IPS-18a (cell line): ENCODE measurements around the gene TMEM132D.

ENCODE experiments used
- H3K27ac ChIP-seq: one replicate; pipeline ENCODE4 v1.5.1; 2013; ENCODE audit warnings: low read length
- H3K27me3 ChIP-seq: one replicate; pipeline ENCODE4 v1.6.1; 2013; ENCODE audit warnings: mild to moderate bottlenecking, low read length; ENCODE audit not compliant: control insufficient read depth, insufficient read depth
- H3K36me3 ChIP-seq: one replicate; pipeline ENCODE4 v1.6.1; 2013; ENCODE audit warnings: low read depth, low read length; ENCODE audit not compliant: control insufficient read depth
- H3K4me1 ChIP-seq: one replicate; pipeline ENCODE4 v1.6.1; 2013; ENCODE audit warnings: low read depth, low read length; ENCODE audit not compliant: control insufficient read depth
- H3K4me3 ChIP-seq: one replicate; pipeline ENCODE4 v1.5.1; 2013; ENCODE audit warnings: low read length
- H3K9ac ChIP-seq: one replicate; pipeline ENCODE4 v1.6.1; 2013; ENCODE audit warnings: mild to moderate bottlenecking, low read length, moderate library complexity
- H3K9me3 ChIP-seq: one replicate; pipeline ENCODE4 v1.6.1; 2013; ENCODE audit warnings: low read depth, low read length; ENCODE audit not compliant: control insufficient read depth

TMEM132D gene

GRCh38 chr12:129819391-129819790 is 84.4 kb downstream of the TMEM132D start:
- no peak overlapping the region for H3K4me3 ChIP-seq
- H3K9ac ChIP-seq: no peak overlapping the region
- no peaks in the 10 kb centered on the region for H3K4me1 ChIP-seq
- H3K27me3 ChIP-seq: no peaks in the 10 kb centered on the region
- H3K9me3 ChIP-seq: peaks cover 10% of the 10 kb centered on the region
- no peaks in the 10 kb centered on the region for H3K36me3 ChIP-seq
- no peak overlapping the region for H3K27ac ChIP-seq

- H3K27me3 ChIP-seq: no peaks in the 10 kb centered on the region
- no peak overlapping the region for H3K4me3 ChIP-seq
- H3K27ac ChIP-seq: no peak overlapping the region
- peaks cover 16% of the 10 kb centered on the region for H3K9me3 ChIP-seq
- no peaks in the 10 kb centered on the region for H3K4me1 ChIP-seq
- H3K9ac ChIP-seq: no peak overlapping the region
- no peaks in the 10 kb centered on the region for H3K36me3 ChIP-seq
Observed at GRCh38 chr12:129815846-129816245, 88.0 kb downstream of the TMEM132D start.

- H3K4me1 ChIP-seq: no peaks in the 10 kb centered on the region
- H3K4me3 ChIP-seq: no peak overlapping the region
- H3K27me3 ChIP-seq: no peaks in the 10 kb centered on the region
Observed at GRCh38 chr12:129811963-129812362, 91.9 kb downstream of the TMEM132D start.

GRCh38 chr12:129807136-129807535 is 96.7 kb downstream of the TMEM132D start:
- H3K36me3 ChIP-seq: no peaks in the 10 kb centered on the region
- H3K27me3 ChIP-seq: no peaks in the 10 kb centered on the region
- H3K4me3 ChIP-seq: no peak overlapping the region
- H3K9me3 ChIP-seq: peaks cover 6% of the 10 kb centered on the region
- H3K4me1 ChIP-seq: no peaks in the 10 kb centered on the region
- H3K27ac ChIP-seq: no peak overlapping the region
- no peak overlapping the region for H3K9ac ChIP-seq

More at GRCh38 chr12:129811963-129812362, 91.9 kb downstream of the TMEM132D start:
- H3K9me3 ChIP-seq: peaks cover 6% of the 10 kb centered on the region
- H3K27ac ChIP-seq: no peak overlapping the region
- no peak overlapping the region for H3K9ac ChIP-seq
- H3K36me3 ChIP-seq: no peaks in the 10 kb centered on the region

GRCh38 chr12:129791396-129791795 is 112.4 kb downstream of the TMEM132D start:
- H3K9ac ChIP-seq: no peak overlapping the region
- H3K9me3 ChIP-seq: peaks cover 16% of the 10 kb centered on the region
- no peaks in the 10 kb centered on the region for H3K4me1 ChIP-seq
- H3K27ac ChIP-seq: no peak overlapping the region
- no peaks in the 10 kb centered on the region for H3K36me3 ChIP-seq
- no peak overlapping the region for H3K4me3 ChIP-seq
- H3K27me3 ChIP-seq: no peaks in the 10 kb centered on the region

- H3K4me3 ChIP-seq: no peak overlapping the region
- peaks cover 20% of the 10 kb centered on the region for H3K9me3 ChIP-seq
- H3K9ac ChIP-seq: no peak overlapping the region
- no peak overlapping the region for H3K27ac ChIP-seq
- no peaks in the 10 kb centered on the region for H3K4me1 ChIP-seq
- H3K36me3 ChIP-seq: no peaks in the 10 kb centered on the region
- no peaks in the 10 kb centered on the region for H3K27me3 ChIP-seq
Observed at GRCh38 chr12:129790930-129791329, 112.9 kb downstream of the TMEM132D start.

- peaks cover 15% of the 10 kb centered on the region for H3K9me3 ChIP-seq
- no peak overlapping the region for H3K27ac ChIP-seq
- no peaks in the 10 kb centered on the region for H3K36me3 ChIP-seq
- H3K27me3 ChIP-seq: no peaks in the 10 kb centered on the region
- no peak overlapping the region for H3K9ac ChIP-seq
- no peak overlapping the region for H3K4me3 ChIP-seq
- no peaks in the 10 kb centered on the region for H3K4me1 ChIP-seq
Observed at GRCh38 chr12:129790331-129790730, 113.5 kb downstream of the TMEM132D start.

- Histone ChIP-seq H3K4me3 (no peak overlapping the region), H3K9ac (no peak overlapping the region), H3K27ac (no peak overlapping the region), H3K36me3 (no peaks in the 10 kb centered on the region), H3K27me3 (no peaks in the 10 kb centered on the region), H3K4me1 (no peaks in the 10 kb centered on the region), H3K9me3 (peaks cover 13% of the 10 kb centered on the region)
Observed at GRCh38 chr12:129789921-129790320, 113.9 kb downstream of the TMEM132D start.

- H3K27ac ChIP-seq: no peak overlapping the region
- peaks cover 13% of the 10 kb centered on the region for H3K9me3 ChIP-seq
- no peak overlapping the region for H3K4me3 ChIP-seq
- H3K9ac ChIP-seq: no peak overlapping the region
- no peaks in the 10 kb centered on the region for H3K27me3 ChIP-seq
- no peaks in the 10 kb centered on the region for H3K4me1 ChIP-seq
- no peaks in the 10 kb centered on the region for H3K36me3 ChIP-seq
Observed at GRCh38 chr12:129788506-129789084, 115.2 kb downstream of the TMEM132D start.

- H3K36me3 ChIP-seq: no peaks in the 10 kb centered on the region
- no peak overlapping the region for H3K27ac ChIP-seq
- no peak overlapping the region for H3K4me3 ChIP-seq
- no peaks in the 10 kb centered on the region for H3K4me1 ChIP-seq
- no peak overlapping the region for H3K9ac ChIP-seq
- peaks cover 13% of the 10 kb centered on the region for H3K9me3 ChIP-seq
- H3K27me3 ChIP-seq: no peaks in the 10 kb centered on the region
Observed at GRCh38 chr12:129779989-129780388, 123.8 kb downstream of the TMEM132D start.

- Histone ChIP-seq H3K36me3 (no peaks in the 10 kb centered on the region), H3K4me1 (no peaks in the 10 kb centered on the region)
Observed at GRCh38 chr12:129779033-129779432, 124.8 kb downstream of the TMEM132D start.

GRCh38 chr12:129776977-129777667 is 126.7 kb downstream of the TMEM132D start:
- Histone ChIP-seq H3K27ac (no peak overlapping the region), H3K4me3 (no peak overlapping the region), H3K9me3 (peaks cover 11% of the 10 kb centered on the region), H3K27me3 (no peaks in the 10 kb centered on the region), H3K36me3 (no peaks in the 10 kb centered on the region), H3K4me1 (peaks cover 10% of the 10 kb centered on the region), H3K9ac (no peak overlapping the region)

More at GRCh38 chr12:129779033-129779432, 124.8 kb downstream of the TMEM132D start:
- peaks cover 13% of the 10 kb centered on the region for H3K9me3 ChIP-seq
- no peak overlapping the region for H3K9ac ChIP-seq
- H3K27ac ChIP-seq: no peak overlapping the region
- H3K27me3 ChIP-seq: no peaks in the 10 kb centered on the region
- no peak overlapping the region for H3K4me3 ChIP-seq
